Measurements from ENCODE around the gene MGA. TPM values are rescaled to one million over a fixed set of nuclear protein-coding genes. Genes with fewer than 3 reads are reported as not detected.

MGA gene
- 15.3 and 31.3 TPM in 2 replicates for total RNA-seq

- DNase-seq (ENCODE audit: low read depth in 2 of 2) = peak; percentile 92 to 97
Observed at GRCh38 chr15:41660235-41661077, at the start of gene MGA. TSS of gene MGA (plus strand) at chr15:41660405.

GRCh38 chr15:41620536-41621199 is 39.5 kb upstream of the MGA start:
- peak in 1 of 2 donors; percentile 2 for DNase-seq (ENCODE audit: low read depth in 2 of 2)

- DNase-seq (ENCODE audit: low read depth in 2 of 2) = peak; percentile 81 to 94
Observed at GRCh38 chr15:41621200-41622193, 38.7 kb upstream of the MGA start.

- DNase-seq (ENCODE audit: low read depth in 2 of 2) = no peak
Observed at GRCh38 chr15:41622901-41623300, 37.3 kb upstream of the MGA start.

GRCh38 chr15:41627203-41627602 is 33.0 kb upstream of the MGA start:
- no peak for DNase-seq (ENCODE audit: low read depth in 2 of 2)

- no peak for DNase-seq (ENCODE audit: low read depth in 2 of 2)
Observed at GRCh38 chr15:41629463-41629862, 30.7 kb upstream of the MGA start.

GRCh38 chr15:41629883-41630282 is 30.3 kb upstream of the MGA start:
- DNase-seq (ENCODE audit: low read depth in 2 of 2) = no peak

- DNase-seq (ENCODE audit: low read depth in 2 of 2) = no peak
Observed at GRCh38 chr15:41630616-41631217, 29.5 kb upstream of the MGA start.

GRCh38 chr15:41631880-41632470 is 28.2 kb upstream of the MGA start:
- no peak for DNase-seq (ENCODE audit: low read depth in 2 of 2)

GRCh38 chr15:41633609-41634008 is 26.6 kb upstream of the MGA start:
- DNase-seq (ENCODE audit: low read depth in 2 of 2) = no peak

- no peak for DNase-seq (ENCODE audit: low read depth in 2 of 2)
Observed at GRCh38 chr15:41634072-41634626, 26.1 kb upstream of the MGA start.

GRCh38 chr15:41637086-41637485 is 23.1 kb upstream of the MGA start:
- DNase-seq (ENCODE audit: low read depth in 2 of 2) = no peak

GRCh38 chr15:41640985-41641384 is 19.2 kb upstream of the MGA start:
- no peak for DNase-seq (ENCODE audit: low read depth in 2 of 2)

- DNase-seq (ENCODE audit: low read depth in 2 of 2) = no peak
Observed at GRCh38 chr15:41647262-41647661, 12.9 kb upstream of the MGA start.

GRCh38 chr15:41648097-41648496 is 12.1 kb upstream of the MGA start:
- DNase-seq (ENCODE audit: low read depth in 2 of 2) = no peak

- no peak for DNase-seq (ENCODE audit: low read depth in 2 of 2)
Observed at GRCh38 chr15:41648770-41649169, 11.4 kb upstream of the MGA start.

GRCh38 chr15:41650806-41651205 is 9.4 kb upstream of the MGA start:
- no peak for DNase-seq (ENCODE audit: low read depth in 2 of 2)

GRCh38 chr15:41651373-41651772 is 8.8 kb upstream of the MGA start:
- no peak for DNase-seq (ENCODE audit: low read depth in 2 of 2)

GRCh38 chr15:41653760-41654159 is 6.4 kb upstream of the MGA start:
- DNase-seq (ENCODE audit: low read depth in 2 of 2) = no peak

GRCh38 chr15:41655716-41656115 is 4.5 kb upstream of the MGA start:
- DNase-seq (ENCODE audit: low read depth in 2 of 2) = no peak

- DNase-seq (ENCODE audit: low read depth in 2 of 2) = no peak
Observed at GRCh38 chr15:41656188-41656587, 4.0 kb upstream of the MGA start.

Measured in lung microvascular endothelial cell (primary cell).